ENCODE measurements around the gene DZIP3. TPM values are rescaled to one million over a fixed set of nuclear protein-coding genes. Genes with fewer than 3 reads are reported as not detected.

DZIP3 gene
- total RNA-seq, 1 experiment from 2014 or later, result 25.3 TPM

DNA sequence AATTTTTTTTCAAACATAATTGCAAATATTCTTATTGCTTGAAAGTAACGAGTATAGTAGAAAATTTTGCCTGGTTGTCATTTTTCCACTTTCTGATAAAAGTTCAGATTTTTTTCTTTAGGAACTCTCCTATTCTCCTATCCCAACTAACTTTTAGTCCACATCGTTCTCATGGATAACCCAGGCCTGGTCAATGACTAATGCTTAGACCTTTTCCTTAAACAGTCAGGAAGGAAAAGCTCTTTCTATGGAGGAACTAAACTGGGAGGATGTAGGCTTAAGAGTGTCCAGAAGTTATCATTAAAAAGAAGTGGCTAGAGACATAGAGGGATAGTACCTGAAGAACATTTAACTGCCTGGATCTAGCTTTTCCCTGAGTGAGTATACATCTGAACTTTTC is 27.0 kb upstream of the DZIP3 start:
- DNase-seq (ENCODE audit: low spot score) (no peak), ATAC-seq (no peak)
- ChIA-PET CTCF (no interaction called here), POLR2A (interaction anchor here (0.5 kb wide), 1 partner anchor 65 kb away, joined by 7 read pairs; no protein-coding TSS in a partner anchor)
- H3K27ac Mint-ChIP-seq, result no peak overlapping the region
- H3K4me3 Mint-ChIP-seq, result no peak overlapping the region
- peaks cover 43% of the 10 kb centered on the region for H3K36me3 Mint-ChIP-seq
- TF ChIP-seq, protein P1, sequence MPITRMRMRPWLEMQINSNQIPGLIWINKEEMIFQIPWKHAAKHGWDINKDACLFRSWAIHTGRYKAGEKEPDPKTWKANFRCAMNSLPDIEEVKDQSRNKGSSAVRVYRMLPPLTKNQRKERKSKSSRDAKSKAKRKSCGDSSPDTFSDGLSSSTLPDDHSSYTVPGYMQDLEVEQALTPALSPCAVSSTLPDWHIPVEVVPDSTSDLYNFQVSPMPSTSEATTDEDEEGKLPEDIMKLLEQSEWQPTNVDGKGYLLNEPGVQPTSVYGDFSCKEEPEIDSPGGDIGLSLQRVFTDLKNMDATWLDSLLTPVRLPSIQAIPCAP (CRISPR knock-in tag; IDR thresholded peaks at IDR 0.05), result no peak
- TF ChIP-seq SMAD4 (CRISPR knock-in tag; IDR thresholded peaks at IDR 0.05) (no peak), GTF2I (CRISPR knock-in tag; conservative IDR thresholded peaks at IDR 0.05) (no peak), ZNF138 (CRISPR knock-in tag; conservative IDR thresholded peaks at IDR 0.05) (no peak), ZBTB21 (CRISPR knock-in tag; IDR thresholded peaks at IDR 0.05; ENCODE audit: borderline replicate concordance) (no peak), JAZF1 (CRISPR knock-in tag; IDR thresholded peaks at IDR 0.05) (no peak)
- H3K9me3 Mint-ChIP-seq, result no peaks in the 10 kb centered on the region
- H3K27me3 Mint-ChIP-seq (ENCODE audit: low read depth), result no peaks in the 10 kb centered on the region
- H3K4me1 Mint-ChIP-seq, result no peaks in the 10 kb centered on the region

DNA sequence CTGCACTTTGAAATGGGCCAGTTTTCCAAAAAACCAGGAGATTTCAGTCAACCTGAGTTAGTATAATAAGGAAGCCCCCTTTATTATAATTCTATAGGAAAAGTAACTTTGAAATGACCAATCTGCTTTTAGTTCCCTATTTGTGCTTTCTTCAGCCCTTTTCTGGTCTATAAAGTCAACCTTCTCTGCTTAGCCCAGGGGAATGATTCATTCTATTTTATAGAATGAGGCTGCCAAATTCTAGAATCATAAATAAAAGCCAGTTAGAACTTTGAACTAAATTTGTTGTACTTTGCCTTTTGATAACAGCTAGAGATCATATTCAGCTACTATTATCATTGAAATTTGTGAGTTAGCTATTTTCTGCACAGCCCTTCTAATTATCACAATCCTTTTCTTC is 25.0 kb upstream of the DZIP3 start:
- no peaks in the 10 kb centered on the region for H3K9me3 Mint-ChIP-seq
- ChIA-PET CTCF (no interaction called here), POLR2A (no interaction called here)
- H3K4me3 Mint-ChIP-seq, result no peak overlapping the region
- no peak overlapping the region for H3K27ac Mint-ChIP-seq
- H3K27me3 Mint-ChIP-seq (ENCODE audit: low read depth), result no peaks in the 10 kb centered on the region
- H3K36me3 Mint-ChIP-seq, result peaks cover 32% of the 10 kb centered on the region
- DNase-seq (ENCODE audit: low spot score) (no peak), ATAC-seq (no peak)
- no peaks in the 10 kb centered on the region for H3K4me1 Mint-ChIP-seq
- TF ChIP-seq, protein P2, sequence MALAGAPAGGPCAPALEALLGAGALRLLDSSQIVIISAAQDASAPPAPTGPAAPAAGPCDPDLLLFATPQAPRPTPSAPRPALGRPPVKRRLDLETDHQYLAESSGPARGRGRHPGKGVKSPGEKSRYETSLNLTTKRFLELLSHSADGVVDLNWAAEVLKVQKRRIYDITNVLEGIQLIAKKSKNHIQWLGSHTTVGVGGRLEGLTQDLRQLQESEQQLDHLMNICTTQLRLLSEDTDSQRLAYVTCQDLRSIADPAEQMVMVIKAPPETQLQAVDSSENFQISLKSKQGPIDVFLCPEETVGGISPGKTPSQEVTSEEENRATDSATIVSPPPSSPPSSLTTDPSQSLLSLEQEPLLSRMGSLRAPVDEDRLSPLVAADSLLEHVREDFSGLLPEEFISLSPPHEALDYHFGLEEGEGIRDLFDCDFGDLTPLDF (CRISPR knock-in tag; IDR thresholded peaks at IDR 0.05), result no peak
- no peak for TF ChIP-seq ZNF138 (CRISPR knock-in tag; conservative IDR thresholded peaks at IDR 0.05)
- TF ChIP-seq, protein P3, sequence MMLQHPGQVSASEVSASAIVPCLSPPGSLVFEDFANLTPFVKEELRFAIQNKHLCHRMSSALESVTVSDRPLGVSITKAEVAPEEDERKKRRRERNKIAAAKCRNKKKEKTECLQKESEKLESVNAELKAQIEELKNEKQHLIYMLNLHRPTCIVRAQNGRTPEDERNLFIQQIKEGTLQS (CRISPR knock-in tag; conservative IDR thresholded peaks at IDR 0.05), result no peak
- no peak for TF ChIP-seq ELF4 (CRISPR knock-in tag; IDR thresholded peaks at IDR 0.05; ENCODE audit: low read depth)
- no peak for TF ChIP-seq GRHL2 (CRISPR knock-in tag; IDR thresholded peaks at IDR 0.05; ENCODE audit: insufficient replicate concordance, severe bottlenecking)
- TF ChIP-seq, protein P4, sequence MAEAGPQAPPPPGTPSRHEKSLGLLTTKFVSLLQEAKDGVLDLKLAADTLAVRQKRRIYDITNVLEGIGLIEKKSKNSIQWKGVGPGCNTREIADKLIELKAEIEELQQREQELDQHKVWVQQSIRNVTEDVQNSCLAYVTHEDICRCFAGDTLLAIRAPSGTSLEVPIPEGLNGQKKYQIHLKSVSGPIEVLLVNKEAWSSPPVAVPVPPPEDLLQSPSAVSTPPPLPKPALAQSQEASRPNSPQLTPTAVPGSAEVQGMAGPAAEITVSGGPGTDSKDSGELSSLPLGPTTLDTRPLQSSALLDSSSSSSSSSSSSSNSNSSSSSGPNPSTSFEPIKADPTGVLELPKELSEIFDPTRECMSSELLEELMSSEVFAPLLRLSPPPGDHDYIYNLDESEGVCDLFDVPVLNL (CRISPR knock-in tag; IDR thresholded peaks at IDR 0.05; ENCODE audit: borderline replicate concordance, low read depth), result no peak
- no peak for TF ChIP-seq ETV6 (CRISPR knock-in tag; IDR thresholded peaks at IDR 0.05)
- TF ChIP-seq RORB (CRISPR knock-in tag; IDR thresholded peaks at IDR 0.05), result no peak
- no peak for TF ChIP-seq ZNF317 (CRISPR knock-in tag; IDR thresholded peaks at IDR 0.05; ENCODE audit: borderline replicate concordance, low read depth)
- TF ChIP-seq, protein P5, sequence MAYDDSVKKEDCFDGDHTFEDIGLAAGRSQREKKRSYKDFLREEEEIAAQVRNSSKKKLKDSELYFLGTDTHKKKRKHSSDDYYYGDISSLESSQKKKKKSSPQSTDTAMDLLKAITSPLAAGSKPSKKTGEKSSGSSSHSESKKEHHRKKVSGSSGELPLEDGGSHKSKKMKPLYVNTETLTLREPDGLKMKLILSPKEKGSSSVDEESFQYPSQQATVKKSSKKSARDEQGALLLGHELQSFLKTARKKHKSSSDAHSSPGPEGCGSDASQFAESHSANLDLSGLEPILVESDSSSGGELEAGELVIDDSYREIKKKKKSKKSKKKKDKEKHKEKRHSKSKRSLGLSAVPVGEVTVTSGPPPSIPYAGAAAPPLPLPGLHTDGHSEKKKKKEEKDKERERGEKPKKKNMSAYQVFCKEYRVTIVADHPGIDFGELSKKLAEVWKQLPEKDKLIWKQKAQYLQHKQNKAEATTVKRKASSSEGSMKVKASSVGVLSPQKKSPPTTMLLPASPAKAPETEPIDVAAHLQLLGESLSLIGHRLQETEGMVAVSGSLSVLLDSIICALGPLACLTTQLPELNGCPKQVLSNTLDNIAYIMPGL (CRISPR knock-in tag; IDR thresholded peaks at IDR 0.05), result no peak
- TF ChIP-seq, protein P6, sequence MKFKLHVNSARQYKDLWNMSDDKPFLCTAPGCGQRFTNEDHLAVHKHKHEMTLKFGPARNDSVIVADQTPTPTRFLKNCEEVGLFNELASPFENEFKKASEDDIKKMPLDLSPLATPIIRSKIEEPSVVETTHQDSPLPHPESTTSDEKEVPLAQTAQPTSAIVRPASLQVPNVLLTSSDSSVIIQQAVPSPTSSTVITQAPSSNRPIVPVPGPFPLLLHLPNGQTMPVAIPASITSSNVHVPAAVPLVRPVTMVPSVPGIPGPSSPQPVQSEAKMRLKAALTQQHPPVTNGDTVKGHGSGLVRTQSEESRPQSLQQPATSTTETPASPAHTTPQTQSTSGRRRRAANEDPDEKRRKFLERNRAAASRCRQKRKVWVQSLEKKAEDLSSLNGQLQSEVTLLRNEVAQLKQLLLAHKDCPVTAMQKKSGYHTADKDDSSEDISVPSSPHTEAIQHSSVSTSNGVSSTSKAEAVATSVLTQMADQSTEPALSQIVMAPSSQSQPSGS (CRISPR knock-in tag; IDR thresholded peaks at IDR 0.05; ENCODE audit: borderline replicate concordance, low read depth), result no peak
- TF ChIP-seq, protein P1 (CRISPR knock-in tag; IDR thresholded peaks at IDR 0.05), result no peak
- no peak for TF ChIP-seq TP53 (CRISPR knock-in tag; IDR thresholded peaks at IDR 0.05)
- TF ChIP-seq, protein P7, sequence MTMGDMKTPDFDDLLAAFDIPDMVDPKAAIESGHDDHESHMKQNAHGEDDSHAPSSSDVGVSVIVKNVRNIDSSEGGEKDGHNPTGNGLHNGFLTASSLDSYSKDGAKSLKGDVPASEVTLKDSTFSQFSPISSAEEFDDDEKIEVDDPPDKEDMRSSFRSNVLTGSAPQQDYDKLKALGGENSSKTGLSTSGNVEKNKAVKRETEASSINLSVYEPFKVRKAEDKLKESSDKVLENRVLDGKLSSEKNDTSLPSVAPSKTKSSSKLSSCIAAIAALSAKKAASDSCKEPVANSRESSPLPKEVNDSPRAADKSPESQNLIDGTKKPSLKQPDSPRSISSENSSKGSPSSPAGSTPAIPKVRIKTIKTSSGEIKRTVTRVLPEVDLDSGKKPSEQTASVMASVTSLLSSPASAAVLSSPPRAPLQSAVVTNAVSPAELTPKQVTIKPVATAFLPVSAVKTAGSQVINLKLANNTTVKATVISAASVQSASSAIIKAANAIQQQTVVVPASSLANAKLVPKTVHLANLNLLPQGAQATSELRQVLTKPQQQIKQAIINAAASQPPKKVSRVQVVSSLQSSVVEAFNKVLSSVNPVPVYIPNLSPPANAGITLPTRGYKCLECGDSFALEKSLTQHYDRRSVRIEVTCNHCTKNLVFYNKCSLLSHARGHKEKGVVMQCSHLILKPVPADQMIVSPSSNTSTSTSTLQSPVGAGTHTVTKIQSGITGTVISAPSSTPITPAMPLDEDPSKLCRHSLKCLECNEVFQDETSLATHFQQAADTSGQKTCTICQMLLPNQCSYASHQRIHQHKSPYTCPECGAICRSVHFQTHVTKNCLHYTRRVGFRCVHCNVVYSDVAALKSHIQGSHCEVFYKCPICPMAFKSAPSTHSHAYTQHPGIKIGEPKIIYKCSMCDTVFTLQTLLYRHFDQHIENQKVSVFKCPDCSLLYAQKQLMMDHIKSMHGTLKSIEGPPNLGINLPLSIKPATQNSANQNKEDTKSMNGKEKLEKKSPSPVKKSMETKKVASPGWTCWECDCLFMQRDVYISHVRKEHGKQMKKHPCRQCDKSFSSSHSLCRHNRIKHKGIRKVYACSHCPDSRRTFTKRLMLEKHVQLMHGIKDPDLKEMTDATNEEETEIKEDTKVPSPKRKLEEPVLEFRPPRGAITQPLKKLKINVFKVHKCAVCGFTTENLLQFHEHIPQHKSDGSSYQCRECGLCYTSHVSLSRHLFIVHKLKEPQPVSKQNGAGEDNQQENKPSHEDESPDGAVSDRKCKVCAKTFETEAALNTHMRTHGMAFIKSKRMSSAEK (CRISPR knock-in tag; IDR thresholded peaks at IDR 0.05; ENCODE audit: borderline replicate concordance), result no peak
- no peak for TF ChIP-seq CREM (CRISPR knock-in tag; IDR thresholded peaks at IDR 0.05)
- no peak for TF ChIP-seq SOX15 (CRISPR knock-in tag; IDR thresholded peaks at IDR 0.05)
- no peak for TF ChIP-seq NFE2L1 (CRISPR knock-in tag; IDR thresholded peaks at IDR 0.05)
- TF ChIP-seq, protein P8, sequence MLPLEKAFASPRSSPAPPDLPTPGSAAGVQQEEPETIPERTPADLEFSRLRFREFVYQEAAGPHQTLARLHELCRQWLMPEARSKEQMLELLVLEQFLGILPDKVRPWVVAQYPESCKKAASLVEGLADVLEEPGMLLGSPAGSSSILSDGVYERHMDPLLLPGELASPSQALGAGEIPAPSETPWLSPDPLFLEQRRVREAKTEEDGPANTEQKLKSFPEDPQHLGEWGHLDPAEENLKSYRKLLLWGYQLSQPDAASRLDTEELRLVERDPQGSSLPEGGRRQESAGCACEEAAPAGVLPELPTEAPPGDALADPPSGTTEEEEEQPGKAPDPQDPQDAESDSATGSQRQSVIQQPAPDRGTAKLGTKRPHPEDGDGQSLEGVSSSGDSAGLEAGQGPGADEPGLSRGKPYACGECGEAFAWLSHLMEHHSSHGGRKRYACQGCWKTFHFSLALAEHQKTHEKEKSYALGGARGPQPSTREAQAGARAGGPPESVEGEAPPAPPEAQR (CRISPR knock-in tag; IDR thresholded peaks at IDR 0.05), result no peak
- no peak for TF ChIP-seq GTF2I (CRISPR knock-in tag; conservative IDR thresholded peaks at IDR 0.05)

Data from WTC11 (cell line).